HG03457 (cell line): ENCODE results near the gene SULT1C3.

Source experiments
- ATAC-seq: cut with Tn5 transposase; IDR thresholded peaks from one replicate; pipeline ENCODE4 v1.9.1; 2021; ENCODE audit warnings: moderate number of reproducible peaks; ENCODE audit not compliant: unreplicated experiment

SULT1C3 gene

DNA sequence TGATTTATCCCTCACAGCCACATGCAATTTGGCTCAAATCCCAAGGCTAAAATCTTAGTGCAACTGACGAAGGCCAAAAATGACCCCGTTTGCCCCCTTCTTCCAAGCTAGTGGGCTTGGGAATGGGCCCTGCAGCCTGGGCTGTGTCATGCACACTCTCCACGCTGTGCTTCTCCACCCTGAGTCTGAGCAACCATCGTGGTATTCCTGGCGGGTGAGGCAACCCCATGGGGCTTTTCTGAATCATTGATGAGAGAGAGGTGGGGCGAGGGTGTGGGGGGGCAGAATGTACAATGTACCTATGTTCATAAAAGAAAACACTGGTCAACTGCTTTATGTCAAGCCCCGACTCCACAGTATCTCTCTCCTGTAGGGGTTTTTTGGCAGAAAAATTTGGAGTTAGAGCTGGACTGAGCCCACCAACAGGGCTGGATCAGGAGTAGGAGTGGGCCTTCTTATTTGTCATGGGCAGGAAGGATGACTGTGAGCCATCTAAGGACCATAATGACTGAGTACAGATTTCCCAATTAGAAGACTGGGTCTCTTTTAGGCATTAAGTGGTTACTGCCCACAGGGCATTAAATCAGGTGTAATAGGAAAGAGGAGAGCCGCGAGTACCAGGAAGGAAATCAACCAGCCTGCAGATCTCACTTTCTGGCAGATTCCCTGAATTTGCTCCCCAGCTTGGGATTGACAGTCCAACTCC, 57.8 kb downstream of the SULT1C3 start:
- ATAC-seq: no peak

DNA sequence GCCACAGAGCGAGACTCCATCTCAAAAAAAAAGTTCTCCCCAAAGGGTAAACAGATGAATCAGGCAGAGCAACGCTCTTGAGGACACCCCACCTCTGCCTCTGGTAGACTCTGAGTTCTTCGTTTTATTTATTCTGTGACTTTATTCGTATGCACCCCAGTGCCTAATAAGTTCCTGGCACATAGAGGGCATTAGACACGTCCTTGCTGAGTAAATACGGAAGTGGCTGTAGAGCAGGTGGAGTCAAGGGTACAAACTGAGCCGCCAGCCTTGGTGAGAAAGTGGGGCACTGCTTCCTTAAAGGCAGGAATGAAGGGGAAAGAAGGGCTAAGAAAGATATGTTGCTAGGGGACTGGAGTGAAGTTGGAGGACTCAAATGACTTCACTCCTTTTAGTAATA, 61.8 kb downstream of the SULT1C3 start:
- ATAC-seq: no peak

DNA sequence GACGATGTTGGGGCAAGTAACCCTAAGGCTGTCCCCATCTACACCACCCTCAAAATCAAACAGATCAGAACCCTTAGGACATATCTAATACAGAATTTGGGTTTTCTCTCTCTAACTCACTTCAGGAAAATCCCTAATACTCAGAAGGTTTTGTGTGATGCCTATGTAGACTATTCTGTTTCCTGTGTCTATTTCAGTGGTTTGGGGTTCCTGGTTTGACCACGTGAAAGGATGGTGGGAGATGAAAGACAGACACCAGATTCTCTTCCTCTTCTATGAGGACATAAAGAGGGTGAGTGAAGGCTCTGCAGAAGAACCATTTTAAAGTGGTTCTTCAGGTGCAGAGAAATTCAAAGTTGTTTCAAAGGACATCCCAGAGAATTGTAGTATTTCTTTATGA, 65.2 kb downstream of the SULT1C3 start:
- ATAC-seq: peak; percentile 48

DNA sequence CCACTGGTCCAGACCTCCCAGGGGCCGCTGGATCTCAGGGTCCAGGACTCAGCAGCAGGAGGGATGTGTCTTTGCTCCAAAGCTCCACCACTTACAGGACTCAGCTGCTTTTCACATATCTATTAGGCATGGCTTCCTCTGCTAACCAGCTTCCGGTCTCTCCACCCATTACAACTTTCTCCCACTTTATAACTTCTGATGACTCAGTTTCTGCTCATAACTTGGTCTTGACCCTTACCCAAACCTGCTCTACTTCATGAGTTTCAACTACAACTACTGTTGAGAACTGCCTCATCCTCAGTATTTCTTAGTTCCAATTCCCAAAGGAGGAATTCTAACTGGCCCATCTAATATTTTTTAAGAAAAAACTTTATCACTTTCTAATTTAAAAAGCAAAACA, 66.1 kb downstream of the SULT1C3 start:
- no peak for ATAC-seq

DNA sequence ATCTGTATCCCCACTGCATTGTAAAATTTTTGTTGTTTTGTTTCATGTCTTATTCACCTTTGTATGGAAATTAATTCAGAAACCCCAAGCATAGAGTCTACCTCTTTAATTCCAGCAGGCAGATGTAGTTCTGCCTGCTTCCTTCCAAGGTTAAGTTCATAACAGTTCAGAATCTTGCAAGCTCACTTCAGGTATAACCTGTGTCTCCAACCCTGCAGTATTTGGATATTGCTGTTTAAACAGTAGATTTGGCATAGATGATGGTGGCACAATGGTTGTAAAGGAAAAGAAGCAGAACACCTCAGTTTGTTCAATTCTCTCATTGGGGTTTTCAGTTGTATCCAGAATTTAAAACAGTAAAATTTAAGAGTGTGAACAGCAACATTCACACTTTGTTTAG, 70.1 kb downstream of the SULT1C3 start:
- no peak for ATAC-seq
